ENCODE measurements around the gene AKIRIN2.

Gene AKIRIN2

DNA sequence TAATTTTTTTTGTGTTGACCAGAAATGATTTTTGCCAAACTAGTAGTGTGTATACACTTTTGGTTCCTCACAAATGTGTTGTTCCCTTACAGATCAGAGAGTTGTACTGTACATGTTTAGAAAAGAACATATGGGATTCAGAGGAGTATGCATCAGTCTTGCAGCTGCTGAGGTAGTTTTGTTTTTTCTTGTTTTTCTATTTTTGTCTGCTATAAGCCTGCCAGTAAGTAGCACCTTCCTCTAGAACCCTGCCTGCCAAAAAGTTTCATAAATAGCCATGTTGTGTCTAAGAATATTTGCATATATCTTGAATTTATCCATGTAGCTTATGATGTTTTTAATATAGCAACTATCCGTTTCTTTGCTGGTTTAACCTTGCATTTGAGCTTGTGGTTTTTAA is 65.7 kb downstream of the AKIRIN2 start:
- Histone ChIP-seq H3K9me3 (no peaks in the 10 kb centered on the region), H3K27me3 (no peaks in the 10 kb centered on the region), H3K4me1 (ENCODE audit: control insufficient read depth in 1 of 2, insufficient read depth in 1 of 2, low read depth in 1 of 2, low read length in 1 of 2) (no peaks in the 10 kb centered on the region), H3K27ac (no peak overlapping the region), H3K36me3 (peaks cover 34% of the 10 kb centered on the region), H3K4me3 (ENCODE audit: low read depth in 1 of 2, low read length in 1 of 2) (no peak overlapping the region)
- TF ChIP-seq, protein P1, sequence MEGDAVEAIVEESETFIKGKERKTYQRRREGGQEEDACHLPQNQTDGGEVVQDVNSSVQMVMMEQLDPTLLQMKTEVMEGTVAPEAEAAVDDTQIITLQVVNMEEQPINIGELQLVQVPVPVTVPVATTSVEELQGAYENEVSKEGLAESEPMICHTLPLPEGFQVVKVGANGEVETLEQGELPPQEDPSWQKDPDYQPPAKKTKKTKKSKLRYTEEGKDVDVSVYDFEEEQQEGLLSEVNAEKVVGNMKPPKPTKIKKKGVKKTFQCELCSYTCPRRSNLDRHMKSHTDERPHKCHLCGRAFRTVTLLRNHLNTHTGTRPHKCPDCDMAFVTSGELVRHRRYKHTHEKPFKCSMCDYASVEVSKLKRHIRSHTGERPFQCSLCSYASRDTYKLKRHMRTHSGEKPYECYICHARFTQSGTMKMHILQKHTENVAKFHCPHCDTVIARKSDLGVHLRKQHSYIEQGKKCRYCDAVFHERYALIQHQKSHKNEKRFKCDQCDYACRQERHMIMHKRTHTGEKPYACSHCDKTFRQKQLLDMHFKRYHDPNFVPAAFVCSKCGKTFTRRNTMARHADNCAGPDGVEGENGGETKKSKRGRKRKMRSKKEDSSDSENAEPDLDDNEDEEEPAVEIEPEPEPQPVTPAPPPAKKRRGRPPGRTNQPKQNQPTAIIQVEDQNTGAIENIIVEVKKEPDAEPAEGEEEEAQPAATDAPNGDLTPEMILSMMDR (IDR thresholded peaks at IDR 0.05): no peak

DNA sequence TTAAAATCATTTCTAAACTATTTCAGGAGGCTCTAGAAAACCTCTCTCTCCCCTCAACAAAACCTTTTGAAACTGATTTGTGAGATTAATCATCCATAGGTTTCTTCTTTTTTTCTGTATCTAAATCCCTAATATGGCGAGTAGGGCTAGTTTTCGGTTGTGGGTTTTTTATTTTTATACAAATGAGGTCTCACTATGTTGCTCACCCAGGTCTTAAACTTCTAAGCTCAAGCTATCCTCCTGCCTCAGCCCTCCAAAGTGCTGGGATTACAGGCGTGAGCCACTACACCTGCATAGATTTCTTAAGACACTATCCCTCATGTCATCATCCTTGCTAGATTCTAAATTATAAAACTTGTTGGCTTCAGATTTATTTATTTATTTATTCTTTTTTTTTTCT is 68.2 kb downstream of the AKIRIN2 start:
- no peaks in the 10 kb centered on the region for H3K4me1 ChIP-seq (ENCODE audit: control insufficient read depth in 1 of 2, insufficient read depth in 1 of 2, low read depth in 1 of 2, low read length in 1 of 2)
- no peaks in the 10 kb centered on the region for H3K9me3 ChIP-seq
- H3K27me3 ChIP-seq: no peaks in the 10 kb centered on the region
- TF ChIP-seq, protein P1 (IDR thresholded peaks at IDR 0.05): no peak
- peaks cover 35% of the 10 kb centered on the region for H3K36me3 ChIP-seq
- no peak overlapping the region for H3K27ac ChIP-seq
- H3K4me3 ChIP-seq (ENCODE audit: low read depth in 1 of 2, low read length in 1 of 2): no peak overlapping the region

DNA sequence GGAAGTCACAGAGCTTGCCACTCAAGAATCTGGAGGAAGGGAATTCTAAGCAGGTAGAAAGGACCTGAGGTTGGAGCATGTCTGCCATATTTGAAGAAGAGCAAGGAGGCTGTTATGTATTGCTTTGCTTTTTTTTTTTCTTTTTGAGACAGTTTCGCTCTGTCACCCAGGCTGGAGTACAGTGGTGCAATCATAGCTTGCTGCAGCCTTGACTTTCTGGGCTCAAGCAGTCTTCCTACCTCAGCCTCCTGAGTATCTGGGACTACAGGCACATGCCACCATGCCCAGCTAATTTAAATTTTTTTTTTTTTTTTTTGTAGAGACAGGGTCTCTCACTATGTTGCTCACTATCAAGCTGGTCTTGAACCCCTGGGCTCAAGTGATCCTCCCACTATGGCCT is 71.3 kb downstream of the AKIRIN2 start:
- TF ChIP-seq, protein P1 (IDR thresholded peaks at IDR 0.05): no peak
- H3K27ac ChIP-seq: no peak overlapping the region
- no peaks in the 10 kb centered on the region for H3K9me3 ChIP-seq
- no peaks in the 10 kb centered on the region for H3K4me1 ChIP-seq (ENCODE audit: control insufficient read depth in 1 of 2, insufficient read depth in 1 of 2, low read depth in 1 of 2, low read length in 1 of 2)
- H3K4me3 ChIP-seq (ENCODE audit: low read depth in 1 of 2, low read length in 1 of 2): no peak overlapping the region
- no peaks in the 10 kb centered on the region for H3K27me3 ChIP-seq
- peaks cover 16% of the 10 kb centered on the region for H3K36me3 ChIP-seq

DNA sequence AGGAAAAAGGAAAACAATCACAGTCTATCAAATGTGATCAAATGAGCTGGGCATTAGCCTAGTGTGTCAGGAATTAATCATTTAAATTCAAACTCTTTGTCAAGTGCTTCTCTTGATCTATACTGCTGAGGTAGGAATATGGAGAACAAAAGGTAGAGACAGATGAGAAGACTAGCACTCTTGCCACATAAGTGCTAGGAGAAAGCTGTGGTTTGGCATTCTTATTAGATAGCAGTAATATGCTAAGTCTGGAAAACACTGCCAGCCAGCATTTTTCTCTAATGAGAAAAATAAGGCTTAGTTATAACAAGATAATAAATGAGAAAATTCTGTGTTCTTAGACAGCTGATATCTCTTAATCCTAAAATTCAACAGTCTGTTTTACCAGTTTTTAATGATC is 73.2 kb downstream of the AKIRIN2 start:
- H3K4me3 ChIP-seq (ENCODE audit: low read depth in 1 of 2, low read length in 1 of 2): no peak overlapping the region
- TF ChIP-seq, protein P1 (IDR thresholded peaks at IDR 0.05): no peak
- no peaks in the 10 kb centered on the region for H3K4me1 ChIP-seq (ENCODE audit: control insufficient read depth in 1 of 2, insufficient read depth in 1 of 2, low read depth in 1 of 2, low read length in 1 of 2)
- H3K9me3 ChIP-seq: no peaks in the 10 kb centered on the region
- H3K27me3 ChIP-seq: no peaks in the 10 kb centered on the region
- H3K27ac ChIP-seq: peak overlapping the region; percentile 29
- H3K36me3 ChIP-seq: peaks cover 8% of the 10 kb centered on the region

DNA sequence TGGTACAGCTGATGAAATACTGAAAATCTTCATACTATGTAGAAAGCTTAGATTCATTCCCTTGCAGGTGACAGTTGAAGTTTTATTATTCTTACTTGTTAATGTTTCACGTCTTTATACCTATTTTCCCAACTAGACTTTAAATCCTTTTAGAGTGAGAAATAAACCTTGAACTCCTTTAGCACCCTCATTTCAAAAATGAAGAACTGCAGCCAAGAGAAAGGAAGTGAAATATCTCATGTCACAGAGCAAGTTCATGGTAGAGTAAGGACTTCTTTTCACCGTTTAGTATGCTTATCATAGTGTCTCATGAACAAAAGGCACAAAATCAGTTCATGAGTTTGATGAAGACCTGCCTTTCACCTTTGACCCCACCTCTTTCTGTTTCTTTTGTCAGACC is 73.6 kb downstream of the AKIRIN2 start:
- TF ChIP-seq, protein P1 (IDR thresholded peaks at IDR 0.05): no peak
- H3K36me3 ChIP-seq: peaks cover 11% of the 10 kb centered on the region
- no peaks in the 10 kb centered on the region for H3K4me1 ChIP-seq (ENCODE audit: control insufficient read depth in 1 of 2, insufficient read depth in 1 of 2, low read depth in 1 of 2, low read length in 1 of 2)
- no peaks in the 10 kb centered on the region for H3K9me3 ChIP-seq
- no peaks in the 10 kb centered on the region for H3K27me3 ChIP-seq
- H3K4me3 ChIP-seq (ENCODE audit: low read depth in 1 of 2, low read length in 1 of 2): no peak overlapping the region
- H3K27ac ChIP-seq: peak overlapping the region; percentile 29

Data from neutrophil (primary cell).